ENCODE measurements around the gene AUH.

Gene AUH

DNA sequence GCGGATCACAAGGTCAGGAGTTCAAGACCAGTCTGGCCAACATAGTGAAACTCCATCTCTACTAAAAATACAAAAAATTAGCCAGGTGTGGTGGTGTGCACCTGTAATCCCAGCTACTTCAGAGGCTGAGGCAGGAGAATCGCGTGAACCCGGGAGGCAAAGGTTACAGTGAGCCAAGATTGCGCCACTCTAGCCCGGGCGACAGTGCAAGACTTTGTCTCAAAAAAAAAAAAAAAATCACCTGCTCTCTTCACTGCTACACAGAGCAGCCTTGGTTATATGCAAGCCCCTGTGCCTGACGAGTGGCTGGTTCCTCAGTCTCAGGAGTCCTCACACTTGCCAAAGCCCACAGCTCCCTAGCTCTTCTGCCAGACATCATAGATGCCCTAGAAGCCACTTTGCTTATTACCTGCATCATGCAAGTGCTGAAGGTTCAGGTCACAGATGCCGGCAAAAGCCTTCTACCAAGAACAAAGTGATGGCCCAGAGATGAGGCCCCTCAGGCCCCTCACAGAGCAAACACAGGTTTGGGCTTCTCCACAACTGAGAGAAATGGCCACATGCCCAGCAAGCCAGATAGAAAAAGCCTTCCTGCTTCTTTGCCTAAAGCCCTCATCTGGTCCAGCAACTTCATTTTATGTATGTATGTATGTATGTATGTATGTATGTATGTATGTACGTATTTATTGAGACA, 176.4 kb downstream of the AUH start:
- no peak for DNase-seq

DNA sequence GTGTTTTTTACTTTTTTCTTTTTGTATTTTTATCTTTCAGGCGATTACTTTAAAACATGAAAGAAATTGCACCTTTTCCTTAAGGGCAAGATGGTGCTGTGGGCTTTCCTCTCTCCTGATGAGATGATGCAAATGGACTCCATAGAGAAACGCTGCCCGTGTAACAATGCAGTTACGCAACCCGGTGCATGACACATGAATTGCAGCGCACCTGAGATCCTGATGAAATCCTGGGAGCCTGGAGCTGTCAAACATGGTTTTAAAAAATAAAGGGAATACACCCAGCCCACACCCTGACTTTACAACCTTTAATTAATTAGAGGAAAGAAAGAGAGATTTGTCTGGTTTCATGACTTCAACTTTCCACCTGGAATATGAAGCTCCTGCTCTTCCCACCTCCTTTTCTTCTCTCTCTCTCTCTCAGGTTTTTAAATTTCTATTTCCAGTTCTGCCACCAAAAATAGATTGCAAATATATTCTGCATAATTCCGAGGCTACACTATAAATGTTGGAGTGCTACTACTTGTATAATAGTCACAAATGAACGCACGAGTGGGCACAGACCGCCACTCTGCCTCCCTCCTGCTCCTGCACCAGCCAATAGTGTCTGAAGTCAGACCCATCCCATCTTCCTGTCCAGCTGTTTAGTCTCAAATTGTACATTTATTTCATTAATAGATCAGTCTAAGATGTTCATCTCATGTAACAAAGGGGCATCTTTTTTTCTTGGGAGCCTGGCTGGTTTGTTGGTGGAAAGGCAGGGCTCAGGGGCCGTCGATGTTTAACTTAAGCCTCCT, 179.1 kb downstream of the AUH start:
- DNase-seq: no peak

DNA sequence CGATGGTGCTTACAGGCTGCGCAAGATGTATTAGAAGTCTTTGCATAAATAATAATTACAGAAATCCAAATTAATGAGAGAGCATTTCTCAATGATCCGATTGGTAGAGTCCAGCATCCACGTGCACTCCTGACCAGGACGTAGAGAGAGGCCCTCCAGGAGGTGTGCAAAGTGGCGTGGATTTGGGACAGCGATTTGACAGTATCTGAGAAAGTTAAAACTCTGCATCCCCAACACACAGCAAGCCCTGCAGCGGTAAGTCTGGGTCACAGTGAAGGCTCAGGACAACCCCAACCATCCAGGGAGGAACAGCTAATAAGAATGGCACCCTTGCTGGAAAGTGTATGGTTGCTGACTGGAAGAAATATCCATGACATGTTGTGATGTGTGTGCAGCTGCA, 180.2 kb downstream of the AUH start:
- no peak for DNase-seq

DNA sequence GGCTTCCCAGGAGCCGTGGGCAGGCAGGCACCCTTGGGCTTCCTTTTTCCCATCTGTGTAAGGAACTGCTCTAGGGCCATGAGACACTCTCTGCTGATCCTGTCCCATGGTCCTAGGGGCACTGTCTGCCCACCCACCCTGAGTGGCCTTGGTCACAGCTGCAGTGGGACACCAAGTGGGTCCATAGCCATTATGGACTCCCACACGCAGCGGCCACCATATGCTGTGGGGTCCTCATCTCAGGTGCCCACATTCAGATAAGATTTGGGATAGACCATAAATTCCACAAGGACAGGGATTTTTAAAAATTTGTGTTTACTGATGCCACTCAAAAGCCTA, 180.8 kb downstream of the AUH start:
- no peak for DNase-seq

DNA sequence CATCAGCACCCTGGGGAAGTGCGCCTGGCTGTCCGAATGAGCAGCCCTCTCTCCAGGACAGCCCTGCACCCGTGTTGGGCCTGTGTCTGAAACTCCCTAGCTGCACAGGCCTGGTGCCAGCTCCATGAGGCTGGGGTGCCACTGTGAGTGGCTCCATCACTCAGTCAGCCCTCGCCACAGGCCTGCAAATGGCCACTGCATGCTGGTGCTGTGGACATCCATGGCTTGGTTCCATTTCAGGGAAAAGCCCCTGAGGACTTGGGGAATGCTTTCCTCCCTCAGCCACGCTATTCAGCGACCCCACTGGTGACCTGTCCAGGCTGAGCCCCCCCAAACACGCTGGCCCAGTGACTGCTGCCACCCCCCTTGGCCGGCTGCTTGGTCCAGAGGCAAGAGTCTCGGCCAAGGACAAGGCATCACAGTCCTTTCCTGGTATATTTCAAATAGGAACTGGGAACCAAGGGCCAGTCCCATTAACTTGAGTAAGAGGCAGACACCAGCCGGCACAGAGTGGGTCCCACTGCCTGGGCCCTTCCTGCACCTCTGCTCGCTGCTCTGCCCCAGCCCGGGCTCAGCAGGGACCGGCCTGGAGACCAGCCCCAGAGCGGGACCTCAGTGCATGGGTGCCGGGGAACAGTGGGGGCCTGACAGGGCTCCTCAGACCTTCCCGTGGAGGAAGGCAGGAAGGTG, 181.3 kb downstream of the AUH start:
- no peak for DNase-seq

DNA sequence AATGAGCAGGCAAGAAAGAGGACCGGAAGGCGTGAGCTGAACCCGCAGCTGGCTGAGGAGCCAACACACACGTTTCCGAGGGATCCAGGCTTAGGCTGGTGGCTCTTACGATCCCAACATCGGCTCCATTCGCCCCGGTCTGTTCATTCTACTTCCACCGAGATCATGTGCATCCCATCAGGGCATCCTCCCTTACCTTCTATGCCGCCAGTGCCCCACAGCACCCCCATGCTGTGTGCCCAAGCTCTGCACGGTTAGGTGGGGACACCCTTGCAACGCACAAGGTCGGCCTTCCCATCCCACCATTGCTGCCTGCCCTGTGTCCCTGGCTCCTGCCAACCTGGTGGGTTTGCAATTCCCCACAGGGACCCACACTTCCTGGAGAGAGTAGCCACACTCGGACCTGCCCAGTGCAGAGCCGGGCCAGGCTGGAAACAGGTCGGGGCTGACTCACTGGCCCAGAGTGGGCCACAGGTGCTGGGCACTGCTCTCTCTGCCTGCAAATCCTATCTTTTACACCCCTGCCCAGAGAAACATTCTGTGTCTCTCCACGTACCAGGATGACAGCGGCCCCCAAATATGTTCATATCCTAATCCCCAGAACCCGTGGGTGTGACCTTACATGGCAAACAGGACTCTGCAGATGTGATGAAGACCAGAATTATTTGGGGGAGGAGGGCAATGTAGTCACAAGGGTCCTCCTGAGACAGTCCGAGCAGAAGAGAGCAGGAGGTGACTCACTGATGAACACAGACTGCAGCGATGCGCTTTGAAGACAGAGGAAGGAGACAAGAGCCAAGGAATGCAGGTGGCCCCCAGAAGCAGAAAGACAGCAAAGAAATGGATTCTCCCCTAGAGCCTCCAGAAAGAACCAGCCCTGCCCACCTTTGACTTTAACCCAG, 182.2 kb downstream of the AUH start:
- no peak for DNase-seq

DNA sequence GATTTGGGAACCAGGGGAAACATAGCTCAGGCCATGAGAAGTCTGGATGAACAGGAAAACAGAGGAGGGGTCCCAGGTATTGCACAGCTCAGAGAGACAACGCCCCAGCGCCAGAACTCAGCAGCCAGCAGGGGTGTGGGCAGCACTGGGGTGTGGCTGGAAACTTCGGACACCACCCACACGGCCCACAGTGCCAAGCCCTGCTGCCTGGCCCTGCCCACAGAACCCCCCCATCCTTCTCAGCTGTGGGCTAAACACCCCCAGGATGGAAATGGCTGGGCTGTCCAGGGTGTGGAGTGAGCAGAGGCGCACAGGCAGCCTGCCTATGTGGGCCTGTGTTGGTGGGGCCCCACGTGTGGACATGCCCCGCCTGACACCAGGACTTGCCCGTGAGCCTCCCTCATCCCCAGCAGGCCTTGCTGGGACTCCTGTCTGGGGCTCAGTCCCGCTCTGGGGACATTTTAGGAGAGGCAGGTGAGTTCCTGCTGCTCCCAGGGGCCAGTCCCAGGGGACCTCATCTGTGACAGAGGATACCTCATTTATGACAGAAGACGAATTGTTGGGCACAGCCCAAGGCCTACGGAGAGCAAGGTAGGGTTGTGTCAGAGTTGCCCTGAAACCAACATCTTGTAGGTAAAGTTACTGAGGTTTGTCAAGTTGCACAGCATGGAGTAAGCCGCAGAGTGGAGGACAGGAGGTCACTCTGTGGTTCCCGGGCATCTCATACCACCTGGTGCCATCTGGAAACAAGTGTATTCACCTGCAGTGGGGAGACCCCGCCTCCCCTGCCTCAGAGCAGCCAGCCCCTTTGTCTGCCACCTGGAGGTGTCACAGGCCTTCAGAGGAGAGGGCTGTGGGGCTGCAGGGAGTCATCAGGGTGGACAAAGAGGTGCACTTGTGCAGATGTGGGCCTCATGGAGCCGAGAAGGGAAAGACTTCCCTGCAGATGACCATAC, 183.2 kb downstream of the AUH start:
- DNase-seq: no peak

DNA sequence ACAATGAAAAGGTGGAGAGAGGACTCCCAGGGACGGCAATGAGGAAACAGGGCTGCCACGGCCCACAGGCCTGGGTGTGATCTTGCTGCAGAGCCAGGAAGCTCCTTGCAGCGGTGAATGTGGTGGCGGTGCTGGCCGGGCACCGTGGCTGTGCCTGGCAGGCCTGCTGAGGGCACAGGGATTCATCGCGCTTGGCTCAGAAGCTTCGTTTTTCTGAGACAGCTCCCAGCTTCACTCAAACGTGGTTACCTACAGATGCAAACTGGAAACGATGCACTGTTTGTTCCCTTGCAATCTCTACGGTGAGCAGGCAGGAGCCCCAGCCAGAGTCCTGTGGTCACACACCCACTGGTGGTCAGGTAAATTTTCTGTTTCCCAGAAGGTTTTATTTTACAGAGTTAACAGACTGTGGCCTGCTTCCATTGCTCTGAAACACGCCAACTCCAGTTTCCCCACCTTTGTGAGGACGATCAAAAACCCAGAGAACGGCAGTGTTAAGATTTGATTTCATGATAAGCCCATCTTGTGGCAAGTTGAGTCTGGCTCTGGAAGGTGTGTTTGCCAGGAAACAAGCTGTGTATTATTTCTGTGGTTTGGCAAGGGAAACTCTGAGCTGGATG, 183.9 kb downstream of the AUH start:
- no peak for DNase-seq

DNA sequence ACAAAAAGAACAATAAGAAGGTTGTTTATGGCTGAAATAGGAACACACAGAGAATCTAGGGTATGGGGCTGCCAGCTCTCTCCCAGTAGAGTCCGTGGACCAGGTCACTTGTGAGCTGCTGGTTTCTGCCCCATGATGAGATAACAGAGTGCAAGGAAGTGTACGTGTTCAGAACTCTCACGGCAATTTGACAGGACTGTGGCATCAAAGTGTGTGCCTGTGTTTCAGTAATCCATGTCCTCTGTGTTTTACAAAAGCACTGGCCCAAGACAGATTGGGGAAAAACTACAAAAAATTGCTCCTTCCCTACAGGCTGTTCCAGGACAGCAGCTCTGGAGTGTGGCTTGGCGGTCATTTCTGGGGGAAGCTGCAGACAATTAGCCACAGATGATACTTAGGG, 184.6 kb downstream of the AUH start:
- DNase-seq: no peak

DNA sequence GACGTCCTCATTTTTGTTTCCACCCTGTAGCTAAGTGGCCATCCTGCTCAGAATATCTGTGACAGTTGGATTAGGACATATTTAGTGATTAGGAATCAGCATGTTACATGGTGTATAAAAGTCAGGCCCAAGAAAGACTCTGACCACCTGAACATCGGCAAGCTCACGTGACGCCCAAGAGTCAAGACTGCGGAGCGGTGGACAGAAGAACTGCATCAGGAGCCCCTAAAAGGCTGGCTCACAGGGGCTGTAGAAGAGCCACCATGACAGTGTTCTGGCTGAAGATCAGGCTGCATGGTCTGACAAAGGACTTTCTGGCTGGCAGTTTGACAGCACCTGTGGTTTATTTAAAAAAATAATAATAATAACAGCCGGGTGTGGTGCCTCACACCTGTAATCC, 185.3 kb downstream of the AUH start:
- no peak for DNase-seq

DNA sequence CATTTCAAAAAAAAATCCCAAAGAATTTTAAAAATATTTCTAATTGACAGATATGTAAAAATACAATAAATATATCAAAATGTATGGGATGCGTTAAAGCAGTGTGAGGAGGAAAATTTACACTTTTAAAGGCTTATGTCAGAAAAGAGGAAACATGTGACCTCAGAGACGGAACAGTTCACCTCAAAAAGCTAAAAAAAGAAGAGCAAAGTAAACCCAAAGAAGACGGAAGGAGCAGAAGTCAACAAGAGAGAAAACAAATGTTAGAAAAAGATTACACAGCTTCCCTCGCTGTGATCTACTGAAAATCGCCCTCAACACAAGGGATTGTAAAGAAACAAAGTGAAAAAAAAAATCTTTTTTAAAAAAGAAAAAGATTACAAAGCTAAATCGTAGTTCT, 186.9 kb downstream of the AUH start:
- no peak for DNase-seq

DNA sequence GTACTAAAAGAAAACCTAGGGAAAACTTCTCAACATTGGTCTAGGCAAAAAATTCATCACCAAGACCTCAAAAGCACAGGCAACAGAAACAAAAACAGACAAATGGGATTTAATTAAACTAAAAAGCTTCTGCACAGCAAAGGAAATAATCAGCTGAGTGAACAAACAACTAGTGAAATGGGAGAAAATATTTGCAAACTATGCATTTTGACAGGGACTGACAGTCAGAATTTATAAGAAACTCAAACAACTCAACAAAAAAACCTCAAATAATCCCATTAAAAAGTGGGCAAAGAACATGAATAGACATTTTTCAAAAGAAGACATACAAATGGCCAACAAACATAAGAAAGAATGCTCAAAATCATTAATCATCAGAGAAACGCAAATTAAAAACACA, 189.4 kb downstream of the AUH start:
- no peak for DNase-seq

DNA sequence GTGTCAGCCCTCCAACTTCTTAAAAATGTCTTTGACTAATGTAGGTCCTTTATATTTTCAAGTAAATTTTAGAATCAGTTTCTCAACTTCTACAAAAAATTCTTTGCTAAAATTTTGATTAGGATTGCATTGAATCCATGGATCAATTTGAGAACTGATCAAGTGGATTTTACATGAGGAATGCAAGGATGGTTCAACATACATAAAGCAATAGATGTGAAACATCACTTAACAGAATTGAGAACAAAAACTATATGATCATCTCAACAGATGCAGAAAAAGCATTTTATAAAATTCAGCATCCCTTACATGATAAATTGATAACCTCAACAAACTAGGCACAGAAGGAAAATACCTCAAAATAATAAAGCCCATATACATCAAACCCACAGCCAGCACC, 190.8 kb downstream of the AUH start:
- no peak for DNase-seq

DNA sequence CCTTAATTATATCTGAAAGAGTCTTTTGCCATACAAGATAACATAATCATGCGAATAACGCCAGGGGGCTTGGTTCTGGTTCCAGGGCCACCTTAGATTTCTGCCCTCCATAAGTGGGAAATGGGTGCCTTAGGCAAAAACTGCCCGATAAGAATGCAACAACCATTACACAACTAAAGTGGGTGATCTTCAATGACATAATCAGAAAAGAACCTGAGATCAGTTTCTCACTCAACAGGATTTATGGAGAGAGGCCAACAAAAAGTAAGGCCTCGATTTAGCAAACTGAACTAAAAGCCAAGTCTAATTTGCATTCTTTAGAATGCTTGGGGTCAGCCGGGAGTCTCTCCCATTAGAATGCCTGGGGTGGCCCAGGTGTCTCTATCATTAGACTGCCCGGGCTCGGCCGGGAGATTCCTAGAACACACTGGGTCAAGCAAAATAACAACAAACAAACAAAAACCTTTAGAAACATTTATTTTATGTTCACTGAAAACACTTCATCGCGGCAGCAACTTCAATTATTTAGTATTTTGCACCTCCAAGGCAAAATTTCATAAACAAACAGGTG, 194.8 kb downstream of the AUH start:
- DNase-seq: no peak

DNA sequence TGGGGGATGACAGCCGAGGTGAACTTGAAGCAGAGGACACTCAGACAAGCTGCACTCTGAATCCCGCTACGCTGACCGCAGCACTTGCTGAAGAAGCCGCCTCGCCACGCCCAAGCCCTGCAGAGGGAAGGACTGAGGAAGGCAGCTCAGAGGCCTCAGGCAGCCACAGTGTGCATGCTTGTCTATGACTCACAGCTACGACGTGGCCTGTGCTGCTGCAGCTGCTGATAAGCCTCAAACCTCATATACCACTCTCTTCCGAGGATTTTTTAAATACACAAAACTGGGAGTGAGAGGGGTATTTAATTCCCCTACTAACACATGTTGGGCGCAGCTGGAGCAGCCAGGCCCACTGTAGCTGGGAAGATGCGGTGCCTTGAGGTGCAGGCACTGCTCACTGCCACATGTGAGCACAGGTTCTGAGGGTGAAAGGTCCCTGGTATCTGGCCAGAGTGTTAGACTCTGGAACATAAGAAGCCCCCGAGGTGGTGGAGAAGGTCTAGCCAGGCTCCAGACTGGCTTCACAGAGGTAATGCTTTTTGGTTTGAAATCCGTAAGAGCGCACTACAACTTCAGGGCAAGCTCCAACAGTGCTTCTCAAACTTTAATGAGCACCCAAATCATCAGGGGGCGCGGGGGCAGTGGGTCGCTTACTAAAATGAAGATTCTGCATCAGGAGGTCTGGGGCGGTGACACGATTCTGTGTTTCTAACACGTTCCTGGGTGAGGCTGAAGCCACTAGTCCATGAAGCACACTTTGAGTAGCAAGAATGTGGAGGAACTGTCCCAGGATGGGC, 196.8 kb downstream of the AUH start:
- DNase-seq: no peak
